GF-D8 (cell line): ENCODE measurements around the gene RNF220.
"Not testable (repeated sequence)": the region's sequence is repeated elsewhere in the genome, so short reads cannot be mapped to it uniquely, and the experiment has no call there.

Source experiments
- DNase-seq: peaks from one replicate; lab custom pipeline; 2025; lab: John Stamatoyannopoulos, UW

RNF220 gene

GRCh38 chr1:44654621-44655187, 249.6 kb downstream of the RNF220 start:
- DNase-seq, result no peak

GRCh38 chr1:44655609-44656008, 250.6 kb downstream of the RNF220 start:
- DNase-seq, result no peak

GRCh38 chr1:44659566-44659965, 254.5 kb downstream of the RNF220 start:
- DNase-seq, result no peak

- DNase-seq, result no peak
These were observed 255.1 kb downstream of the RNF220 start for GRCh38 chr1:44660176-44660575.

- DNase-seq, result no peak
These were observed 257.0 kb downstream of the RNF220 start for GRCh38 chr1:44661781-44662682.

GRCh38 chr1:44662683-44663030, 257.6 kb downstream of the RNF220 start:
- no peak for DNase-seq

- DNase-seq, result no peak
These were observed 258.4 kb downstream of the RNF220 start for GRCh38 chr1:44663417-44663816.

GRCh38 chr1:44664730-44665370, 259.8 kb downstream of the RNF220 start:
- no peak for DNase-seq

GRCh38 chr1:44666719-44667118, 261.7 kb downstream of the RNF220 start:
- DNase-seq, result not testable (repeated sequence)

GRCh38 chr1:44670751-44671640, 265.9 kb downstream of the RNF220 start:
- DNase-seq, result no peak

GRCh38 chr1:44672254-44672955, 267.4 kb downstream of the RNF220 start:
- peak; percentile 98 for DNase-seq

- no peak for DNase-seq
These were observed 268.1 kb downstream of the RNF220 start for GRCh38 chr1:44672961-44673674.

GRCh38 chr1:44673675-44674112, 268.6 kb downstream of the RNF220 start:
- no peak for DNase-seq

- peak; percentile 98 for DNase-seq
These were observed 269.3 kb downstream of the RNF220 start, which contains the start of the genes ARMH1 and TMEM53 for GRCh38 chr1:44674113-44675000. Gene ARMH1 (plus strand): TSS chr1:44674714. CDS start chr1:44689698, 14,984 bp downstream. Gene TMEM53 (minus strand): TSS chr1:44674481. CDS start chr1:44674391, 90 bp downstream.

- DNase-seq, result no peak
These were observed 270.1 kb downstream of the RNF220 start for GRCh38 chr1:44675186-44675585.

- DNase-seq, result peak; percentile 93
These were observed 271.6 kb downstream of the RNF220 start for GRCh38 chr1:44676484-44677200.

GRCh38 chr1:44677201-44677766, 272.2 kb downstream of the RNF220 start:
- peak; percentile 66 for DNase-seq

- no peak for DNase-seq
These were observed 273.1 kb downstream of the RNF220 start for GRCh38 chr1:44678120-44678519.
